Calu3 (cell line): ENCODE measurements around the gene RPLP2. TPM values are rescaled to one million over a fixed set of nuclear protein-coding genes. Genes with fewer than 3 reads are reported as not detected.

ENCODE experiments used
- BruUV-seq: library from RNA; stranded (reverse); fragments of 400-500 nt; replicated peaks from 2 replicates; lab custom pipeline; 2021; lab: Mats Ljungman, UMichigan
- CTCF ChIA-PET: fragments of 300-600 bp; sonication (Branson Sonifier 250); formaldehyde crosslinking; loops from one replicate; lab custom pipeline; 2022; ENCODE audit warnings: antibody characterized with exemption; lab: Charles Lee
- DNase-seq: peaks from one replicate; pipeline ENCODE4 v3.0.0; 2022
- H3K27ac Mint-ChIP-seq: one replicate; pipeline ENCODE4 v1.8.0; 2022; ENCODE audit warnings: mixed read lengths; ENCODE audit not compliant: unreplicated experiment
- H3K27me3 Mint-ChIP-seq: one replicate; pipeline ENCODE4 v1.8.0; 2022; ENCODE audit warnings: mixed read lengths; ENCODE audit not compliant: unreplicated experiment
- H3K36me3 Mint-ChIP-seq: one replicate; pipeline ENCODE4 v1.8.0; 2022; ENCODE audit warnings: mild to moderate bottlenecking, moderate library complexity, mixed read lengths; ENCODE audit not compliant: insufficient read depth, unreplicated experiment
- H3K4me1 Mint-ChIP-seq: one replicate; pipeline ENCODE4 v1.8.0; 2022; ENCODE audit warnings: mild to moderate bottlenecking, low read depth, mixed read lengths; ENCODE audit not compliant: unreplicated experiment
- H3K4me3 Mint-ChIP-seq: one replicate; pipeline ENCODE4 v1.8.0; 2022; ENCODE audit warnings: mild to moderate bottlenecking, low read depth, moderate library complexity, mixed read lengths; ENCODE audit not compliant: unreplicated experiment
- H3K9me3 Mint-ChIP-seq: one replicate; pipeline ENCODE4 v1.8.0; 2022; ENCODE audit warnings: low read depth, mixed read lengths; ENCODE audit not compliant: unreplicated experiment
- CTCF ChIP-seq: fragments of 200-600 bp; IDR thresholded peaks from one replicate; pipeline ENCODE4 v1.8.0; 2022; ENCODE audit warnings: antibody characterized with exemption; ENCODE audit not compliant: unreplicated experiment
- intact Hi-C: fragments of 100-400 bp; cut with micrococcal nuclease; formaldehyde crosslinking; loops from one replicate; pipeline ENCODE4 v1.10.0; 2022; ENCODE audit not compliant: unreplicated experiment
- total RNA-seq: library from RNA; stranded (reverse); gene quantifications from 2 replicates; pipeline ENCODE4 v1.2.3, GENCODE V29; 2022

Gene RPLP2
- total RNA-seq, 1 experiment from 2014 or later = 1,381 TPM

DNA sequence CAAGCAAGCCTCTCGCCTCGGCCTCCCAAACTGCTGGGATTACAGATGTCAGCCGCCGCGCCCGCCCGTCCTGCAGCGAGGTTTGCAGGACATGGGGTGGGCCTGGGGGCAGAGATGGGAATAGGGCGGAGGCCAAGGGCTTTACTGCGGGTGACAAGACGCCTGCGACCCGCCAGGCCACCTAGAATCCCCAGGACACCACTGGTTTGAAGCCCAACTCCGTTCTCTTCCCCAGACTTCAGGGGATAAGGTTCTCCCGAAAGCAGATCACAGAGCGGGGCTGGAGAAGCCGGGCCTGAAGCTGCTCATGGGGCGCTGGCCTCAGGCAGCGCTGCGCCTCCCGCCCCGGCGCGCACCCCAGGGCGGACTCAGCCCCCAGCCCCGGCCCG lies 32.2 kb downstream of the RPLP2 start:
- TF ChIP-seq CTCF = no peak
- Mint-ChIP-seq H3K9me3 (no peaks in the 10 kb centered on the region), H3K4me3 (peak overlapping the region; percentile 77), H3K4me1 (peaks cover 23% of the 10 kb centered on the region), H3K27ac (peak overlapping the region; percentile 68), H3K36me3 (peaks cover 74% of the 10 kb centered on the region), H3K27me3 (no peaks in the 10 kb centered on the region)
- TSS peak; percentile 77 for BruUV-seq
- CTCF ChIA-PET = interaction anchor here (3.0 kb wide), 1 partner anchor 8 kb away, joined by 8 read pairs; no protein-coding TSS in a partner anchor
- intact Hi-C loops = no loop called here
- no peak for DNase-seq

DNA sequence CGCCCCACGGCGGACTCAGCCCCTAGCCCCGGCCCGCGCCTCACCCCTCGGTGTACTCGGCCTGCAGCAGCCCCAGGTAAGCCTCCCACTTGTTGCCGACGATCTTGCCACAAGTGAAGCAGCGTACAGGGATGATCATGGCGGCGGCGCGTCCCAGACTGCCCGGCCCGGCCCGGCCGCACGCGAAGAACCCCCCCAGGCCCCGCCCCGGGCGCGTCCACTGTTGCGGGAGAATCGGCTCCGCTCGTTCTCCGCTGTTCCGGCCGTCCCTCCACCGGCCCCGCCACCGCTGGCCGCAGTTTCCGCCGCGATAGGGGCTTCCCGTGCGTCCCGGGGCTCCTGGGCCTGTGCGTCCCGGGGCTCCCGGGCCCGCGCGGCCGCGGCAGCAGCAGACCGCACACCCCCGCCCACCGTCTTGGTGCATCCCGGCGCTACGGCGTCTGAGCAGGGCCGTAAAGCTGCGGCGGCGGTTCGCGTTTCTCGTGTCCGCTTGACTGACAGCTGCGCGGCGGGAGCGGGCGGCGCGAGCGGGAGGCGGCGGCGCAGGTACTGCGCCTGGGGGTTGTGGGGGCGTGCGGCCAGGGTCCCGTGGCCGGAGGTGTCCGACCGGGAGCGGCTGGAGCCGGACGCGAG lies 32.7 kb downstream of the RPLP2 start, which contains the start of the genes POLR2L and TSPAN4:
POLR2L (minus strand) TSS at position 160 of the 633 bp plus-strand sequence; CDS start at position 139, 21 bp downstream.
TSPAN4 (plus strand) TSS at position 483 of the 633 bp plus-strand sequence. CDS start 7,453 bp downstream, outside the sequence.
- Mint-ChIP-seq H3K4me1 (peaks cover 23% of the 10 kb centered on the region), H3K4me3 (peak within 1 kb of the TSS; percentile 77), H3K27me3 (no peaks in the 10 kb centered on the region), H3K36me3 (peaks cover 69% of the 10 kb centered on the region), H3K9me3 (no peaks in the 10 kb centered on the region), H3K27ac (peak within 1 kb of the TSS; percentile 68)
- intact Hi-C loops = no loop called here
- BruUV-seq = no TSS peak
- TF ChIP-seq CTCF = no peak
- CTCF ChIA-PET = interaction anchor here (0.8 to 3.0 kb wide), 2 partner anchors 8 to 23 kb away, joined by 3 to 8 read pairs; no protein-coding TSS in a partner anchor
- peak; percentile 91 for DNase-seq

- no TSS peak for BruUV-seq
- no peak for TF ChIP-seq CTCF
- H3K27ac Mint-ChIP-seq = peak overlapping the region; percentile 27
- H3K4me3 Mint-ChIP-seq = peak overlapping the region; percentile 77
- CTCF ChIA-PET = interaction anchor here (0.6 to 3.0 kb wide), 3 partner anchors 9 to 32 kb away, joined by 3 to 8 read pairs (median 3); no protein-coding TSS in a partner anchor
- intact Hi-C loops = no loop called here
- peaks cover 23% of the 10 kb centered on the region for H3K4me1 Mint-ChIP-seq
- H3K9me3 Mint-ChIP-seq = no peaks in the 10 kb centered on the region
- H3K36me3 Mint-ChIP-seq = peaks cover 62% of the 10 kb centered on the region
- no peaks in the 10 kb centered on the region for H3K27me3 Mint-ChIP-seq
- no peak for DNase-seq
These were observed 33.4 kb downstream of the RPLP2 start for GRCh38 chr11:843086-843734.

DNA sequence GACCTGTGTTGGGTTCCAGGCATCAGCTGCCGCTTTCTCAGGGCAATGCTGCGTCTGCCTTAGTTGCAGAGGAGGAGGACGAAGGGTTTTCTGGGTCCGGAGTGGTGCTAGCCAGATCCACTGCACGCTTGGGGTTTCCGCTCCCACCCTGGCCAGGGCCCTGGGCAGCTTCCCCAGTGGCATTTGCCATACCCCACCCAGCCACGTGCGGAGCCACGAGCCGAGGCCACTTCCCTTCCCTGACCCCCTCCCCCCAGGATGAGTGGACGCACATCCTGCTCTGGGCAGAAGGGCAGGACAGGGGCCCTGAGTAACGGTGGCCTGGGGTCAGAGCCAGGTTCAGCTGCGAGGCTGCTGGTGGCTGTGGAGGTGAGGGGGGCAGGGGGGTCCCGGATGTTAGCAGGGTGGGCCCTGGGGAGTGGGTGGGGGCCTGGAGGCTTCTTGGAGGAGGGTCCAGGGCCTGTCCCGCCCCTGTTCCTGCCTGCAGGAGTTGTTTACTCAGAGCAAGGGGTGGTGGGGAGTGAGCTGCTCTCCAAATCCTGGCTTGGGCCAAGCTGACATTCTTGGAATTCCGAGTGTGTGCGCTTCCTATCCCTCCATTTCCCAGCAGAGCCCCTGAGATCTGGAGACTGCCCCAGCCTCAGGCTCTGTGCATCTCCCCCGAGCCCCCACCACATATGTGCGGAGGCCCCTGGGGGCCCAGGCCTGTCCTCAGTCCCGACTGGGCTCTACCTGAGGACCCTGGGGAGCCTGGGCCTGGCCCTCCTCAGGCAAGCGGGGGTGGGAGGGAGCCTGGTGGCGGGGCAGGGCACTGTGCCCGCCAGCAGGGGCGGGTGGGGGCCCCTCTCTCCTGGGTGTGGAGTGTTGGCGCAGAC lies 34.3 kb downstream of the RPLP2 start:
- no TSS peak for BruUV-seq
- no peaks in the 10 kb centered on the region for H3K27me3 Mint-ChIP-seq
- intact Hi-C loops = no loop called here
- CTCF ChIA-PET = interaction anchor here (0.6 to 3.0 kb wide), 3 partner anchors 10 to 31 kb away, joined by 3 to 8 read pairs (median 3); no protein-coding TSS in a partner anchor
- H3K4me1 Mint-ChIP-seq = peaks cover 23% of the 10 kb centered on the region
- H3K9me3 Mint-ChIP-seq = no peaks in the 10 kb centered on the region
- peaks cover 58% of the 10 kb centered on the region for H3K36me3 Mint-ChIP-seq
- peak; percentile 60 for DNase-seq
- H3K4me3 Mint-ChIP-seq = peak overlapping the region; percentile 77
- TF ChIP-seq CTCF = no peak
- H3K27ac Mint-ChIP-seq = peak overlapping the region; percentile 27
